GM03348 (cell line): ENCODE results near the gene CIROP.

Experiments
- DNase-seq: peaks from one replicate; pipeline ENCODE4 v3.0.0; 2012; ENCODE audit warnings: low spot score

The CIROP gene

DNA sequence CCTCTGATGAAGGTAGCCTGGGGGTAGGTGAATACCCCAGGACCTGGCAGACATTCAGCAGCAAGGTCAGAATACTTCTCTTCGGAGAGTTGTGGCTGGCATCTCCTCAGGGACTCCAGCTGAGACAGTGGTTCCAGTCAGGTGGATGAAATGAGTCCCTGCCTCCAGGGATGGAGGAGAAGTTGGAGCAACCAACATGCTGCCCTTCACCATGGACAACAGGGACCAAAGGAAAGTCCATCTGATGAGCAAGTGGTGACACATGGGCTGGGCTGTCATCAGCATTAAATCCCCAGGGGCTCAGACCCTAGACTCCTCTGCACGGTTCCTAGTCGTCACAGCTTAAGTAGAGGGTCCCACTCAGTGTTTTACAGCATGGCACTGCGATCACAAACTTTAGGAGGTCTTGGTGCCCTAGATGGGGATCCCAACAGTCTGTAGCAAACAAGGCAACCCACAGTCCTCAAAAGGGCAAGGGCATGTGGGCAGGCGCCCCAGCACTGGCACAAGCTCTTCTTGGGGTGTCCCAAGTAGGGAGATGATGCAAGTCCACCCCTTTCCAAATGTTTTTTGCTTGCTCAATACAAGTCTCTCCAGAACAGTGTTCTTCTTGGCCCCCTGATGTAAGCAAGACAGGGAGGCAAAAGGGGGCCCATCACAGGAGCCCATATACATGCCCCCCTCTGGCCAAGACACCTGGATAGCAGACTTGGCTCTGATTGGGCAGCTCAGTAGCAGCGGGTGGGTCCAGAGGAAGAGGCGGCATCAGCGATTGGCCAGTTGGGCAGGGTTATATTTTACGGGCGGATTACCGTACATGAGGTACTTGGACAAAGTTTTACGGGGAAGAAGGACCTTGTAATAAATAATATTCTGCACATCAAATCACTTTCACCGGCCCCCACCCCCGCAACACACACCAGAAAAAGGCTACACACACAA is 36.7 kb downstream of the CIROP start:
- no peak for DNase-seq

DNA sequence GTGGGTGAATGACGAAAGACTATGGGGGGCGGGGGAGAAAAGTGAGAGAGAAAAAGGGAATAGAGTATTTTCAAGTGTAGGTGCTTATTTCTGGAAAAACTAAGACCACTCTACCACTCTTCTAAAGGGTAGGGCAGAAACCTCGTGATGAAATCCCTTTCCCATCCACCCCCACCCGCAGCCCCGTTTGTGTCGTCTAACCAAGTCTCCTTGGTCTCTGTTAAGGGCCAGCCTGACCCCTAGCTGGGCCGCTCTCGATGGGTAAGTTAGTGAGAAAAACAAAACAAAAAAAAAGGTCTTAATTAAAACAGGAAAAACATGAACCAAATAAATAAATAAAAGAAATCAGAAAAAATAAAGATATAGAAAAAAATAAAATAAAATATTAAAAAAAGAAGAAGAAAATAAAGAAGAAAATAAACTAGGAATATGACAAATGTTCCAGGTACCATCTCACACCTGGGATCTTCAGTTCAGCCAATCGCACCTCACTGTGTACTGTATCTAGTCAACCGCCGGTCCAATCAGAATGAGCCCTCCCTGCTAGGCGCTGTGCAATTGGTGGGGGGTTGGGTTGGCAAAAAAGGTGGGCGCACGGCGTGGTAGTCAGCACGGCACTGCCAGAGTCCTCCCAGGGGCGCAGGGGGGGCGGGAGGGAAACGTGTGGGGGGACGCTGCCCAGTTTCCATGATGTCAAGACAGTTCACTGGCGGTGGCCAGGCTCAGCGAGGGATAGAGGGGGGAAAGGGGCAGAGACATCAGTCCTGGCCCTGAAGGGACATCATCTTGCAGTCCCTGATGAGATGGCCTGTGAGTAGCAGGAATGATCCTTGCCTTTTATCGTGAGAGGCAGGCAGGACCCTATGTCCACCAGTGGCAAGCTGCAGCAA is 37.7 kb downstream of the CIROP start:
- no peak for DNase-seq

DNA sequence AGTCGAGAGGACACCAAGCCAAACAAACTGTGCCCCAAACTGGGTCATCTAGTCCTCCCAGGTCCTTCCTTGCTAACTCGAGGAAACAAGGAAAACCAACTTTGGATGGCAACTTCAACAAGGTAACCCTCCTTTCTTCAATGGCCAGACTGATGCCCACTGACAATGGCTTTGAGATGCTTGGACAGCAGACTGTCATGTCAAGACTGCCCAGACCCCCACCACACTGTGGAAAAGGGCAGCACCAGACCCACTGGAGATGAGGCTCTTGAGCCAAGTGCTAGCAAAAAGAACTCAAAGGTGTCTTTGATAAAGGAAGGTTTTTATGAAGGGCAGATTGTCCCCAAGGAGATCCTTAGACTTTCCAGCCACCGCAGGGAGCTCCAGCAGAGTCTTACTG is 38.4 kb downstream of the CIROP start:
- DNase-seq: no peak

DNA sequence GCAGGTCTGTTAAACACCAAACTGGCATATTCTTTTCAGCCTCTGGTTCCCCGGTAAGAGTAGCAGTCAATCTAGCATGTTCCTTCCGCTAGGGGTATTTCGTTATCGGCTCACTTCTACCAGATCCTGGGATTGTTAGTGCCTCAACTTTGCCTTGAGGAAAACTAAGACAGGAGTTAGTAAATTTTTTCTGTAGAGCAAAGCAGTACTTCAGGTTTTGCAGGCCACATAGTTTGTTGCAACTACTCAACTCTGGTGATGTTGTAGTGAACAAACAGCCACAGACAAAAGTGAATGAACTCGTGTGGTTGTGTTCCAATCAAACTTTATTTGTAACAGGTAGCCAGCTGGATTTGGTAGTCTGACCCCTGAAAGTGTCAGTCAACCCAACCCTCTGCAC is 41.2 kb downstream of the CIROP start:
- no peak for DNase-seq

DNA sequence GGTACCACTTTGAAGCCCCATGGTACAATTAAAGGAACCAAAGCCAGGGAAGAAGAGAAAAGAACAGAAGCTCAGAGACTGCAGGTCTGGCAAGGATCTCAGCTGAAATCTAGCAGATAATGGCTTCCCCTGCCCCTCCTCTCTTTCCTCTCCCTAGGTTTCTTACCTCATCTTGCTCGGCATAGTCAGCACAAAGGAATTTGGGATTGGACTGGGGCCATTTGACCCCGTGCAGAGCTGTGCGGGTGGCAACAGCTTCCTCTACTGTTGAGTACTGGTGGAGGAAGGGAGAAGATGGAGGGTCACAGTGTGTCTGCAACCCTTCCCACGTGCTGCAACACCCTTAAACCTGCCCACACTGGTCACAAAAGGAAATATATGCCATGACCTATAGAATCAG is 42.8 kb downstream of the CIROP start:
- peak; percentile 82 for DNase-seq

DNA sequence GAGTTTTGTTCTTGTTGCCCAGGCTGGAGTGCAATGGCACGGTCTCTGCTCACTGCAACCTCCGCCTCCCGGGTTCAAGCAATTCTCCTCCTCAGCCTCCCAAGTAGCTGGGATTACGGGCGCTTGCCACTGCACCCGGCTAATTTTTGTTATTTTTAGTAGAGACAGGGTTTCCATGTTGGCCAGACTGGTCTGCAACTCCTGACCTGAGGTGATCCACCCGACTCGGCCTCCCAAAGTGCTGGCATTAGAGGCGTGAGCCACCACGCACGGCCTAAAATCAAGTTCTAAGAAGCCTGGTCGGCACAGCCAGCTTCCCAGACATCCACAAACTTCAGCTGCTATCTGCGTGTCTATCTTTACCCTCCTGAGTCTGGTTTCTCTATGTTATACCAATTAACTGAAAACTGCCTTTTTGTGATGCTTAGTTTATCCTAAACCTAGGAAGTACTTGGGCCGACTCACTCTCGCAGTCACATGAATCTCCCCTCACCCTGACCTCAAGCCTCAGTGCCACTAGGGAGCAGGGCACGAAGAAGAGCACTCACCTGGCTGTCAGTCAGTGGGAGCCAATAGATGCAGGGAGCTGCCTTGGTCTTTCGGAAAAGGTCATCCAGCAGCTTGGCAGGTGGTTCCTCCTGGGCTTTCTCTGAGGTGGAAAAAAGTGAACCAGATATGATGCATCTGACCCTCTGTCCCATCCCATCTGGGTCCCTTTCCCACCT is 44.1 kb downstream of the CIROP start:
- no peak for DNase-seq

DNA sequence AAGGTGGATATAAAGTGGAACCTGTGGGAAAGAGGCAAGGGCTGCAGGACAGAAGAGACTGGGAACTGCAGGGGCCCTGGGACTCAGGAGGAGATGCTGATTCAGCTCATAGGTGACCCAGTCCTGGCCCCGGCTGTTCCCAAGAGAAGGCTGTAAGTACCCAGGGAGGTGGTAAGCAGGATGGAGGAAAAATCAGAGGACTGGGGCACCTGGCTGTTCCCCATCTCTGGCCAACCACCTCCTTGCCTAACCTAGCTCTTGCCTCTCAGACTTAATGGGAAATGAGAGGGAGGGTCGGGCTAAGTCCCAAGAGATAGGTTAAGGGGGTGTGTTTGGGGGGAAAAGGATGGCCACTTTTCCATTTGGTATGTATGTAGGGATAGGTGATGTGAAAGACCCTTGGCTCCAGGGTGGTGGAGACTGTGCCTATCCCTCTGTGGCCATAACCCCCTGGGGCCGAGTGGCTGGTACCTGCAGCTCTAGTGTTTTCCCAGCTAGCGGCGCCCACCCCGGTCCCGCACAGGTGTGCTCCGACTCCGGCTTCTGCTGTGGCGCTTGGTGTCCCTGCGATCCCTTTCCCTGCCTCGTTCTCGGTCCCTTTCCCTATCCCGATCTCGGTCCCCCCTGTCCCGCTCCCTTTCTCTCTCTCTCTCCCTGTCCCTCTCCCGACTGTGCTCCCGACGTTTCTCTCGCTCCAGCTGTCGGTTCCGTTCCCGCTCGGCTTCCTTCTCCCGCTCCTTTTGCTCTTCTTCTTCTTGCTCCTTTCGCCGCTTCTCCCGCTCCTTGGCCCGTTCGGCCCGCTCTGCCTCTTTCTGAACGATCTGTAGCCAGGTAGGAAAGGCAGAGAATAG is 45.9 kb downstream of the CIROP start:
- no peak for DNase-seq

DNA sequence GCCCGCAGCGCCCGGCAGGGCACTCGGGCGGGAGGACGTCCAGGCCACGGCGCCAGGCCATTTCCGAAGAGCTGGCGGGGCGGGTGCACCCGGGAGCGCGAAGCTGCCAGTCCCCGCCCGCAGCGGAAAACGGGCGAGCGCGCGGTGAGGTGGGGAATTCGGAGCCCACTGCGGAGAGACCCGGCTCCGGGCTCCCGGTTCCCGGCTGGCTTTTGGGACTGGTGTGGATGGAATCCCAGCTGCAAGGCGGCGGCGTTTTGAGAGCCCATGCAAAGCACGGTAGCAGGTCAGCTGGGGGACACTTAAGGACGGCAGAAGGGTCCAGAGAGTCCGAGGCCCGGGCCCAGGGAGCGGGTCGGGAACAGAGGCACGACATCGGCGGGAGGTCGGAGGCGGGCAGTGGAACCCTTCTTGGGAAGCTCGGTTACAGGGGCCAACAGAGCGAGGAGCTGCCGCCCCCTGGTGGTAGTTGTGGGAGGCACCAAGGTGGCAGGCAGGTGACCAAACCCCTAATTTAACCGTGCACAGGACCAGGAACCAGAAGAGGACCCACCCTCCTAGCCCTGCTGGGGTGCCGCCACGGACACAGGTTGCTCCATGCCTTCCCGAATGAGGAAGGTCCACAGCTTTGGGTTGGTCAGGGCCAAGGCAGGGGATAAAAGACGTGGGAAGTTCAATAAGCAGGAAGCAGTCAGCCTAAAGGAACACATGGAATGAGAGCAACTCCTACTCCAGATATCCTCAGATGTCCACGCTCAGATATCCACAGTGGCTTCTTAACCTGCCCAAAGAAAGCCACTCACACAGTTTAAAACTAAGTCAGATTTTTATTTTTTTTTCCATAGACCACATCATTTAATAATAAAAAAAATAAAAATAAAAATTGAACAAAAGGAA is 46.8 kb downstream of the CIROP start:
- DNase-seq: peak; percentile 90

DNA sequence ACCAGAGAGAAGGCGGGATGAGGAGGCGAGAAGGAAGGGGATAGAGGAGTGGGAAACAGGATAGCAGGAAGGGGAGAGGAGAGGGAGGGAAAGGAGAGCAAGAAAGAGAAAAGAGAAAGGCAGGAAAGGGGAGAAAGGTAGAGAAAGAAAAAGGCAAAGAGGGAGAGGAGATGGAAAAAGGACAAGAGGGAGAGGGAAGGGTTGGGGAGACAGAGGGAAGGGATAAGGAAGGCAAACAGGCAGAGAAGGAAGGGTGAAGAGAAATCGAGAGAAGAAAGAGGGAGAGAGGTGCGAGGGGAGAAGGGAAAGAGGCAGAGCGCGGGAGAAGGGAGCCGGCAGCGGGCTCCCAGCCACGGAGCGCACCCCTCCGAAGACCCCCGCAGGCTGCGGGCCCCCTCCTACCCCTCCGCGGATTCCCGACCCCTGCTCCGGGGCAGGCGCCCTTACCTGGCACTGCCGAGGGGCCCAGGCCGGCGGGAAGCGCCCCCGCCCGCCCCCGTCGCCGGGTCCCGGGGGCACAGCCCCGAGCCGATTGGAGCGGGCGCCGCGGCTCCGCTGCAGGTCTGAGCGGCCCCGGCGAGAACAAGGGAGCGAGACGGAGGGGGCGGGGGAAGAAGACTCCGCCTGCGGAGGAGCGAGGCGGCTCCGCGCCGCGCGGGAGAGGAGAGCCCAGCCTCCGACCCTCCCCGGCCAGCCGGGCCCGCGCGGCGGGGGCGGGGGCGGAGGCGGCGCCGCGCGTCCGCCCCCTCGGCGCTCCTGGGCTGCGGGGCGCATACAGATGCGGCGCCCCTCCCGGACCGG is 47.6 kb downstream of the CIROP start, which contains the start of gene CDH24:
CDH24 (minus strand) TSS at position 565 of the 801 bp plus-strand sequence. CDS start 1,787 bp downstream, outside the sequence.
- peak; percentile 91 for DNase-seq

DNA sequence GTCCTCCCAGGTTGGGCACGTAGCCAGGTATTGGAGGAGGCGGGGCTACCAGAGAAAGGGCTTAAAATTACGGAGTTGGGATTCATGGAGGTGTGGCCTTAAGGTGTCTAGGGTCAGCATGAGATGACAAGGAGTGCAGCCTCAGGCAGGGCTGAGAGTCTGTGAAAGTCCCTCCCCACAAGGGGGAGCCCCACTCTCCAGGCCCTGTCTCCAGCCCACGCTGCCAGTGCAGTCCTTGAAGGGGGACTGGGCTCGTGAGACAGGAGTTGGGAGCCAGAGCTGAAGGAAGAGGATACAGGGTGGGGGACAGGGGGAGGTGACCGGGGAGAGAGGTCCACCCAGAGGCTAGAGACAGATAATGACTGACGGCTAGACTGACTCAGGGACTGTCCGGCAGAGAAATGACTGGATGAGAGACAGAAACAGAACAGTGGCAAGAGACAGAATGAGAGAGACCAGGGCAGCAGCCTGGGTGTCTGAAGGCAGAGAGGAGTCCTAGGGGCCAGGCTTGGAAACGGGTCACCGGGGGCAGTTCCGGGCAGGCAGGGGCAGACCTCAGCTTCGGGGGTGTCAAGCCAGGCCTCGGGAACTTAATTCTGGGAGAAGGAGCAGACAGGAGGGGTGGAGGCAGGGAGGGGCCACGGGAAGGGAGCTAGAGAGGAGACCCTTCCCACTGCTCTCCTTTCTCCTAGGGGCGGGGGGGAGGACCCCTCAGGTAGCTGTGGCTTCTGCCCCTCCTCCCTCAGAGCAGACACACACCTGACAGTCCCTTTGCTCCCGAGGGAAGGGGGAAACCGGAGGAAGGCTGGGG is 48.4 kb downstream of the CIROP start:
- DNase-seq: peak; percentile 90

DNA sequence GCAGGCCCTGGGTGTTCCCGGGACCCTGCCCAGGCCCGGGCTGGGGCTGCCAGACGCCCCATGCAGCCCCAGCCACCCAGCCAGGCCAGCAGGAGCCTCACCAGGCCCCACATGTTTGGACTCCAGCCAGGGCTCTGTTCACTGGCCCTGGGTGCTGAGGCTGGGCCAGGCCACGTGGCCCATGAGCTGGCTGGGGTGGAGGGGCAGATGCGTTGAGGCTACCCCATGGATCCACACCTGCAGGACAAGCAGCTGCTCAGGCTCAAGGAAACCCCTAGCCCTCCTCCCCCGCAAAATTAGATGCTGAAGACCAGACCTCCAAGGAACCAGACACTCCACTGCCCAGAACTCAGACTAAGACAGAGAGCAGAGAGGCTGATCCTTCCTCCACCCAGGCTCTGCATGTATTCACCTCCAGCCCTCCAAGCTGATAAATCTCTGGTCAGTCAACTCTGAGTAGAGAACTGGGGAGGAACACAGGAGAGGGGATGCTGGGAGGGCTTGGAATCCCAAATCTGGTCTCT is 49.1 kb downstream of the CIROP start:
- DNase-seq: peak; percentile 47

DNA sequence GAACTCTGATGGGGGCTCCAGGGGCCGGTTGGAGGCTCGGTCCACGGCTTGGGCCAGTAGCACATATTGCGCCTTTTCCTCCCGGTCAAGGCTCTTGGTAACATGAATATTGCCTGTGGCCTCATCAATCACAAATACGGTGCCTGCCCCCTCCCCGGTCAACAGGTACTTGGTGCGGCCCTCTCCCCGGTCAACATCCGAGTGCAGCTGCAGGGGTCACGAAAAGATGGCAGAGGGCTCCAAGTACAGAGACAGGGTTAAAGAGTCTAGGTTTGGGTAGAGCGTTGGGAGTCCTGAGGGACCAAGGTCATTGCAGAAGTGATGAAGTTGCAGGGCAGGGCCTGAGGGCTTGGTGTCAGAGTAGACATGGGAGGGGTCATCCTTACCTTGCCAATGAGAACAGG is 49.6 kb downstream of the CIROP start:
- DNase-seq: no peak

DNA sequence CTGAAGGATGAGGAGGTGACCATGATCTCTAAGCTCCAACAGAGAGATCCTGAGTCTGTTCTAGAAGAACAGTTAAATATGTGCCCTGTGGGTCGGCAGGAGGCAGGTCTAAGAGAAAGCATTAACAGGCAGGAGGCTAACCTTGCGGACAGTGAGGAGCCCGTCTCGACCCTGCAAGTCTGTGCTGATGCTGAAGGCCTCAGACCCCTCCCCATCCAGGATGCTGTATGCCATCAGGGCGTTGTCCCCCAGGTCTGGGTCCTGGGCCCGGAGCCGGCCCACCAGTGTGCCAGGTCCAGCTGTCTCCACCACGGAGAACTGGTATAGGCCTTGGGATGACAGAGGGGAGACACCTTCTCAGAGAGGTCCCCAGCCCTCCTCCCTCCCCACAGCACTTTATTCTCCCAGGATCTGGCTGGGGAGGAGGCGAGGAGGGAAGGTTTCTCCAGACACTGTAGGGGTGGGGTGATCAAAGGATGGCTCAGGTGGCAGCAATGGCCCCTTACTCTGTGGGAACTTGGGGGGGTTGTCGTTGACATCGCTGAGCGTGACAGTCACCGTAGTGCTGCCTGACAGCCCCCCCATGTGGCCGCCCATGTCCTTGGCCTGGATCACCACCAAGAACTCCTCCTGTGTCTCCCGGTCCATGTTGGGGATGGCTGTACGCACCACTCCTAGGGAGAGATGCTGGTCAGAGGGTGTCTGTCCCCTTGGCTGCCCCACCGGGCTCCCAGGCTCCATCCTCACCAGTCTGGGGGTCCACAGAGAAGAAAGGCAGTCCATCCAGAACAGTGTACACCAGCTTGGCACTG is 50.6 kb downstream of the CIROP start:
- DNase-seq: peak; percentile 32

DNA sequence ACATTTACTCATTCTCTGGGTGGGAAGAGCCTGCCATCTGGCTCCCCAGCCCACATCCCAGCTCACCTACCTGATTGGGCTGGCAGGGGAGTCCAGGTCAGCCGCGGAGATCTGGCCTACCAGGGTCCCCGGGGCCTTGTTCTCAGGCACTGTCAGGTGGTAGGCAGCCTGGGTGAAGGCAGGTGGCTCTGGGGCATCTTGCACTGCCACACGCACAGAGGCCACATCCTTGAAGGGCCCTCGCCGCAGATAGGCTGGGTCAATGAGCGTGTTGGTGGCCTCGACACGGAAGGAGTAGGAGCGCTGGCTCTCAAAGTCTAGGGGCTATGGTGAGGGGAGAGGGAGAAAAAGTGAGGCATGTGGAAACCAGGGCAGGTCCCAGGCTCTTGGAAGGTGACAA is 51.4 kb downstream of the CIROP start:
- no peak for DNase-seq

DNA sequence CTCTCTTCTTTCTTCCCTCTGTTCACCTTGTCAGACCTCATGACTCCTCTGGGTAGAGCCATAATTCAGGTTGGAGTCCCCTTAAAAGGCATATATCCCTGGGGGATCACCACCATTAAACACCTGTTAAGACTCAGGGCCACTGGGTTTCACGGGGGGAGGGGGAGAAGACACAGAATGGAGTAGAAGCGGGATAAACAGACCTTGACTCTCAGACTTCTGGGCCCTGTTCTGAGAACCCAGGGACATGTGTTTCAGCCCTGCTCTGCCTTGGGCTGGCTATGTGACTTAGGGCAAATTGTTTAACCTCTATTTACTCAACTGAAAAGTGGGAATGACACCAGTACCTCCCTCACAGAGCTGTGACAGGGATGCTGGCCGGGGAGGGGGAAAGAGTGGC is 52.1 kb downstream of the CIROP start:
- DNase-seq: no peak

DNA sequence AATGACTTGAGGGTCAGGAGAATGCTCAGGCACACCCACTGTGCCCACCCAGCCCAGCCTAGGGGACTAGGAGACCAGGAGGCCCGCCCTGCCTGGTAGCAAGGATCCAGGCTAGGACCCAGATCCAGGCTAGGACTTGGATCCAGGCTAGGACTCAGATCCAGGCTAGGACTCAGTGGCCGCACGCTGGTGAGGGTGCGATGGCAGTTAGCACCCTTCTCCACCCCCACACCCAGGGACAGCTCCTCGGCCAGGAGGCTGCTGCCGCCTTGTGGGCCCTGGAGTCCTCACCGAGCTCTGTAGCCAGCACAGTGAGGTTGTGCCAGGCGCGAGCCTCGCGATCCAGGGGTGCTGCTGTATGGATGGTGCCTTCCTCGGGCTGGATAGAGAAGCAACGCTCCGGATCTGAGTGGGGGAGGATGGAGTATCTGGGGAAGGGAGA is 52.6 kb downstream of the CIROP start:
- no peak for DNase-seq
